Measurements from ENCODE around the gene HIVEP3.

The HIVEP3 gene

GRCh38 chr1:41907446-41907845 is 11.3 kb downstream of the HIVEP3 start:
- no peaks in the 10 kb centered on the region for H3K9me3 ChIP-seq (ENCODE audit: control insufficient read depth, insufficient read depth, low read length)
- no peak overlapping the region for H3K27ac ChIP-seq (ENCODE audit: low read depth, low read length)
- no peaks in the 10 kb centered on the region for H3K27me3 ChIP-seq (ENCODE audit: control insufficient read depth, insufficient read depth, low read length)
- H3K4me3 ChIP-seq (ENCODE audit: low read depth, low read length) = no peak overlapping the region
- H3K9ac ChIP-seq (ENCODE audit: low read depth, low read length) = no peak overlapping the region
- no peaks in the 10 kb centered on the region; the same call in 1 of the 2 replicates for H3K4me1 ChIP-seq (ENCODE audit: control insufficient read depth, insufficient read depth, low read length)
- H3K36me3 ChIP-seq (ENCODE audit: control insufficient read depth, insufficient read depth, low read length) = no peaks in the 10 kb centered on the region

GRCh38 chr1:41906943-41907342 is 11.8 kb downstream of the HIVEP3 start:
- Histone ChIP-seq H3K9ac (ENCODE audit: low read depth, low read length) (no peak overlapping the region), H3K36me3 (ENCODE audit: control insufficient read depth, insufficient read depth, low read length) (no peaks in the 10 kb centered on the region)

GRCh38 chr1:41905093-41905675 is 13.5 kb downstream of the HIVEP3 start:
- no peaks in the 10 kb centered on the region for H3K27me3 ChIP-seq (ENCODE audit: control insufficient read depth, insufficient read depth, low read length)
- H3K4me3 ChIP-seq (ENCODE audit: low read depth, low read length) = no peak overlapping the region
- no peak overlapping the region for H3K27ac ChIP-seq (ENCODE audit: low read depth, low read length)
- no peaks in the 10 kb centered on the region for H3K9me3 ChIP-seq (ENCODE audit: control insufficient read depth, insufficient read depth, low read length)
- H3K4me1 ChIP-seq (ENCODE audit: control insufficient read depth, insufficient read depth, low read length) = no peaks in the 10 kb centered on the region; the same call in 1 of the 2 replicates
- no peaks in the 10 kb centered on the region for H3K36me3 ChIP-seq (ENCODE audit: control insufficient read depth, insufficient read depth, low read length)
- H3K9ac ChIP-seq (ENCODE audit: low read depth, low read length) = no peak overlapping the region

More at GRCh38 chr1:41906943-41907342, 11.8 kb downstream of the HIVEP3 start:
- Histone ChIP-seq H3K4me3 (ENCODE audit: low read depth, low read length) (no peak overlapping the region), H3K9me3 (ENCODE audit: control insufficient read depth, insufficient read depth, low read length) (no peaks in the 10 kb centered on the region), H3K27ac (ENCODE audit: low read depth, low read length) (no peak overlapping the region), H3K27me3 (ENCODE audit: control insufficient read depth, insufficient read depth, low read length) (no peaks in the 10 kb centered on the region), H3K4me1 (ENCODE audit: control insufficient read depth, insufficient read depth, low read length) (no peaks in the 10 kb centered on the region; the same call in 1 of the 2 replicates)

- Histone ChIP-seq H3K9ac (ENCODE audit: low read depth, low read length) (no peak overlapping the region), H3K27ac (ENCODE audit: low read depth, low read length) (no peak overlapping the region), H3K4me3 (ENCODE audit: low read depth, low read length) (no peak overlapping the region)
These were observed 16.1 kb downstream of the HIVEP3 start for GRCh38 chr1:41902664-41903063.

GRCh38 chr1:41902159-41902577 is 16.6 kb downstream of the HIVEP3 start:
- Histone ChIP-seq H3K9me3 (ENCODE audit: control insufficient read depth, insufficient read depth, low read length) (no peaks in the 10 kb centered on the region), H3K36me3 (ENCODE audit: control insufficient read depth, insufficient read depth, low read length) (no peaks in the 10 kb centered on the region), H3K9ac (ENCODE audit: low read depth, low read length) (no peak overlapping the region), H3K27me3 (ENCODE audit: control insufficient read depth, insufficient read depth, low read length) (no peaks in the 10 kb centered on the region), H3K4me1 (ENCODE audit: control insufficient read depth, insufficient read depth, low read length) (no peaks in the 10 kb centered on the region; the same call in 1 of the 2 replicates), H3K27ac (ENCODE audit: low read depth, low read length) (peak overlapping the region; percentile 22), H3K4me3 (ENCODE audit: low read depth, low read length) (no peak overlapping the region)

More at GRCh38 chr1:41902664-41903063, 16.1 kb downstream of the HIVEP3 start:
- Histone ChIP-seq H3K27me3 (ENCODE audit: control insufficient read depth, insufficient read depth, low read length) (no peaks in the 10 kb centered on the region), H3K9me3 (ENCODE audit: control insufficient read depth, insufficient read depth, low read length) (no peaks in the 10 kb centered on the region), H3K36me3 (ENCODE audit: control insufficient read depth, insufficient read depth, low read length) (no peaks in the 10 kb centered on the region), H3K4me1 (ENCODE audit: control insufficient read depth, insufficient read depth, low read length) (no peaks in the 10 kb centered on the region; the same call in 1 of the 2 replicates)

GRCh38 chr1:41901551-41901950 is 17.2 kb downstream of the HIVEP3 start:
- H3K27me3 ChIP-seq (ENCODE audit: control insufficient read depth, insufficient read depth, low read length) = no peaks in the 10 kb centered on the region

GRCh38 chr1:41900603-41901444 is 17.9 kb downstream of the HIVEP3 start:
- Histone ChIP-seq H3K9ac (ENCODE audit: low read depth, low read length) (no peak overlapping the region), H3K4me1 (ENCODE audit: control insufficient read depth, insufficient read depth, low read length) (no peaks in the 10 kb centered on the region; the same call in 1 of the 2 replicates), H3K27me3 (ENCODE audit: control insufficient read depth, insufficient read depth, low read length) (no peaks in the 10 kb centered on the region), H3K9me3 (ENCODE audit: control insufficient read depth, insufficient read depth, low read length) (no peaks in the 10 kb centered on the region), H3K36me3 (ENCODE audit: control insufficient read depth, insufficient read depth, low read length) (no peaks in the 10 kb centered on the region), H3K4me3 (ENCODE audit: low read depth, low read length) (no peak overlapping the region), H3K27ac (ENCODE audit: low read depth, low read length) (no peak overlapping the region)

More at GRCh38 chr1:41901551-41901950, 17.2 kb downstream of the HIVEP3 start:
- Histone ChIP-seq H3K9ac (ENCODE audit: low read depth, low read length) (no peak overlapping the region), H3K27ac (ENCODE audit: low read depth, low read length) (peak overlapping the region; percentile 22), H3K4me3 (ENCODE audit: low read depth, low read length) (no peak overlapping the region), H3K4me1 (ENCODE audit: control insufficient read depth, insufficient read depth, low read length) (no peaks in the 10 kb centered on the region; the same call in 1 of the 2 replicates), H3K36me3 (ENCODE audit: control insufficient read depth, insufficient read depth, low read length) (no peaks in the 10 kb centered on the region), H3K9me3 (ENCODE audit: control insufficient read depth, insufficient read depth, low read length) (no peaks in the 10 kb centered on the region)

- Histone ChIP-seq H3K4me3 (ENCODE audit: low read depth, low read length) (no peak overlapping the region), H3K27ac (ENCODE audit: low read depth, low read length) (no peak overlapping the region), H3K9me3 (ENCODE audit: control insufficient read depth, insufficient read depth, low read length) (no peaks in the 10 kb centered on the region), H3K36me3 (ENCODE audit: control insufficient read depth, insufficient read depth, low read length) (no peaks in the 10 kb centered on the region), H3K4me1 (ENCODE audit: control insufficient read depth, insufficient read depth, low read length) (no peaks in the 10 kb centered on the region; the same call in 1 of the 2 replicates), H3K27me3 (ENCODE audit: control insufficient read depth, insufficient read depth, low read length) (no peaks in the 10 kb centered on the region), H3K9ac (ENCODE audit: low read depth, low read length) (no peak overlapping the region)
These were observed 20.5 kb downstream of the HIVEP3 start for GRCh38 chr1:41898191-41898713.

GRCh38 chr1:41895552-41895951 is 23.2 kb downstream of the HIVEP3 start:
- H3K27me3 ChIP-seq (ENCODE audit: control insufficient read depth, insufficient read depth, low read length) = no peaks in the 10 kb centered on the region
- H3K27ac ChIP-seq (ENCODE audit: low read depth, low read length) = no peak overlapping the region
- H3K9me3 ChIP-seq (ENCODE audit: control insufficient read depth, insufficient read depth, low read length) = no peaks in the 10 kb centered on the region
- H3K36me3 ChIP-seq (ENCODE audit: control insufficient read depth, insufficient read depth, low read length) = no peaks in the 10 kb centered on the region
- no peak overlapping the region for H3K4me3 ChIP-seq (ENCODE audit: low read depth, low read length)
- no peak overlapping the region for H3K9ac ChIP-seq (ENCODE audit: low read depth, low read length)
- H3K4me1 ChIP-seq (ENCODE audit: control insufficient read depth, insufficient read depth, low read length) = 0 out of 2 replicates have a peak, but pooled peaks cover 2% of the 10 kb centered on the region

GRCh38 chr1:41894808-41895483 is 23.8 kb downstream of the HIVEP3 start:
- no peak overlapping the region for H3K27ac ChIP-seq (ENCODE audit: low read depth, low read length)
- H3K9me3 ChIP-seq (ENCODE audit: control insufficient read depth, insufficient read depth, low read length) = no peaks in the 10 kb centered on the region
- no peak overlapping the region for H3K9ac ChIP-seq (ENCODE audit: low read depth, low read length)
- 0 out of 2 replicates have a peak, but pooled peaks cover 2% of the 10 kb centered on the region for H3K4me1 ChIP-seq (ENCODE audit: control insufficient read depth, insufficient read depth, low read length)
- H3K4me3 ChIP-seq (ENCODE audit: low read depth, low read length) = no peak overlapping the region
- no peaks in the 10 kb centered on the region for H3K36me3 ChIP-seq (ENCODE audit: control insufficient read depth, insufficient read depth, low read length)
- H3K27me3 ChIP-seq (ENCODE audit: control insufficient read depth, insufficient read depth, low read length) = no peaks in the 10 kb centered on the region
